Measurements from ENCODE around the gene GDF10. TPM values are rescaled to one million over a fixed set of nuclear protein-coding genes. Genes with fewer than 3 reads are reported as not detected.

The GDF10 gene
- total and polyA plus RNA-seq, 2 of the 13 experiments (the other 11 are each of a cell fraction or from before 2014, with no cell fraction given): 0.03 TPM; not detected in 1

GRCh38 chr10:47276071-47276470, 23.9 kb upstream of the GDF10 start:
- no peak for TF ChIP-seq DNMT1 (CRISPR knock-in tag; IDR thresholded peaks at IDR 0.05)
- TF ChIP-seq MTF1 (CRISPR knock-in tag; IDR thresholded peaks at IDR 0.05): no peak
- TF ChIP-seq JARID2 (CRISPR knock-in tag; IDR thresholded peaks at IDR 0.05; ENCODE audit: insufficient replicate concordance): no peak
- TF ChIP-seq SMYD3 (CRISPR knock-in tag; IDR thresholded peaks at IDR 0.05): no peak
- TF ChIP-seq MXD3 (CRISPR knock-in tag; IDR thresholded peaks at IDR 0.05): no peak
- no peak for TF ChIP-seq ZNF577 (CRISPR knock-in tag; IDR thresholded peaks at IDR 0.05; ENCODE audit: borderline replicate concordance, low read depth)
- TF ChIP-seq TERF1 (CRISPR knock-in tag; IDR thresholded peaks at IDR 0.05): no peak
- no peak for TF ChIP-seq ZNF230 (CRISPR knock-in tag; IDR thresholded peaks at IDR 0.05)
- TF ChIP-seq POLR2AphosphoS2 (IDR thresholded peaks at IDR 0.05; ENCODE audit: low read depth, low read length): no peak
- no peak for TF ChIP-seq PBX3 (CRISPR knock-in tag; IDR thresholded peaks at IDR 0.05; ENCODE audit: borderline replicate concordance)
- Histone ChIP-seq H3K27ac (ENCODE audit: extremely low read length, insufficient read depth, low read length) (no peak overlapping the region), H3K4me1 (ENCODE audit: insufficient read depth, low read length) (no peaks in the 10 kb centered on the region), H4K20me1 (ENCODE audit: insufficient read depth, low read length) (no peaks in the 10 kb centered on the region), H3K9me3 (ENCODE audit: low read length) (no peaks in the 10 kb centered on the region), H3K9ac (ENCODE audit: insufficient read depth, low read depth, low read length) (no peak overlapping the region), H3K4me2 (ENCODE audit: low read depth, low read length) (no peak overlapping the region), H3K36me3 (replicated peaks in 1 of 2; ENCODE audit: control insufficient read depth in 1 of 2, insufficient read depth in 2 of 2, low read length in 2 of 2) (no peaks in the 10 kb centered on the region), H2AFZ (ENCODE audit: low read length) (no peak overlapping the region), H3K27me3 (ENCODE audit: control insufficient read depth in 1 of 2, insufficient read depth in 2 of 2, low read length in 2 of 2) (no peaks in the 10 kb centered on the region; a peak in 3 of 5 replicates), H3K4me3 (replicated peaks in 1 of 3; ENCODE audit: insufficient read depth in 1 of 3, low read depth in 2 of 3, low read length in 3 of 3) (no peak overlapping the region), H3K79me2 (ENCODE audit: insufficient read depth, low read length) (no peaks in the 10 kb centered on the region)
- no peak for ATAC-seq
- in situ Hi-C loops (cut with HindIII; ENCODE audit: extremely low pct_ligation_motif_present, low pct_unique_long_range_greater_than_20kb) (no loop called here), intact Hi-C loops (cut with micrococcal nuclease; ENCODE audit: unreplicated experiment) (no loop called here)
- CTCF ChIA-PET (ENCODE audit: low intra/inter-chr PET ratio, low total read pairs): no interaction called here
- 10% methylated on average over 2 of the region's 2 CpGs for whole genome bisulfite sequencing (ENCODE audit: low lambda C conversion rate)
- no peak for FAIRE-seq
- no peak for DNase-seq (ENCODE audit: low spot score)
- POLR2A ChIA-PET: no interaction called here
- no TSS peak for BruUV-seq (replicated peaks)

All from HepG2 (cell line).